ENCODE measurements around the gene ASTN2. TPM values are rescaled to one million over a fixed set of nuclear protein-coding genes. Genes with fewer than 3 reads are reported as not detected.
"Not testable (repeated sequence)": the region's sequence is repeated elsewhere in the genome, so short reads cannot be mapped to it uniquely, and the experiment has no call there.

Gene ASTN2
- total RNA-seq, 1 experiment from 2014 or later, result 8.0 TPM

GRCh38 chr9:116924462-116925110, 490.3 kb downstream of the ASTN2 start:
- H3K4me3 ChIP-seq, result no peak overlapping the region
- peak; percentile 68 for DNase-seq
- no peaks in the 10 kb centered on the region for H3K36me3 ChIP-seq
- H3K9me3 ChIP-seq, result no peaks in the 10 kb centered on the region
- H3K27me3 ChIP-seq, result no peaks in the 10 kb centered on the region

GRCh38 chr9:116917895-116918508, 496.9 kb downstream of the ASTN2 start:
- not testable (repeated sequence) for H3K9me3 ChIP-seq, DNase-seq

GRCh38 chr9:116913536-116913935, 501.3 kb downstream of the ASTN2 start:
- no peak for DNase-seq
- no peaks in the 10 kb centered on the region for H3K9me3 ChIP-seq
- H3K27me3 ChIP-seq, result no peaks in the 10 kb centered on the region
- H3K36me3 ChIP-seq, result no peaks in the 10 kb centered on the region
- H3K4me3 ChIP-seq, result no peak overlapping the region

More at GRCh38 chr9:116917895-116918508, 496.9 kb downstream of the ASTN2 start:
- not testable (repeated sequence) for H3K27me3 ChIP-seq, H3K36me3 ChIP-seq, H3K4me3 ChIP-seq

GRCh38 chr9:116910201-116910600, 504.7 kb downstream of the ASTN2 start:
- Histone ChIP-seq H3K36me3 (no peaks in the 10 kb centered on the region), H3K27me3 (no peaks in the 10 kb centered on the region), H3K4me3 (no peak overlapping the region), H3K9me3 (no peaks in the 10 kb centered on the region)
- DNase-seq, result no peak

- Histone ChIP-seq H3K36me3 (no peaks in the 10 kb centered on the region), H3K9me3 (no peaks in the 10 kb centered on the region), H3K27me3 (no peaks in the 10 kb centered on the region), H3K4me3 (no peak overlapping the region)
- no peak for DNase-seq
These were observed 506.9 kb downstream of the ASTN2 start for GRCh38 chr9:116907989-116908388.

GRCh38 chr9:116905171-116905588, 509.7 kb downstream of the ASTN2 start:
- Histone ChIP-seq H3K4me3 (no peak overlapping the region), H3K27me3 (no peaks in the 10 kb centered on the region), H3K9me3 (no peaks in the 10 kb centered on the region), H3K36me3 (no peaks in the 10 kb centered on the region)
- no peak for DNase-seq

GRCh38 chr9:116904165-116904564, 510.7 kb downstream of the ASTN2 start:
- peaks cover 3% of the 10 kb centered on the region for H3K9me3 ChIP-seq
- no peaks in the 10 kb centered on the region for H3K36me3 ChIP-seq
- DNase-seq, result no peak
- no peak overlapping the region for H3K4me3 ChIP-seq
- no peaks in the 10 kb centered on the region for H3K27me3 ChIP-seq

GRCh38 chr9:116901260-116901659, 513.6 kb downstream of the ASTN2 start:
- Histone ChIP-seq H3K4me3 (no peak overlapping the region), H3K9me3 (peaks cover 3% of the 10 kb centered on the region), H3K36me3 (no peaks in the 10 kb centered on the region), H3K27me3 (no peaks in the 10 kb centered on the region)
- DNase-seq, result no peak

GRCh38 chr9:116900543-116900942, 514.3 kb downstream of the ASTN2 start:
- no peaks in the 10 kb centered on the region for H3K36me3 ChIP-seq
- peaks cover 3% of the 10 kb centered on the region for H3K9me3 ChIP-seq
- H3K4me3 ChIP-seq, result no peak overlapping the region
- H3K27me3 ChIP-seq, result no peaks in the 10 kb centered on the region
- no peak for DNase-seq

GRCh38 chr9:116900007-116900367, 514.9 kb downstream of the ASTN2 start:
- no peaks in the 10 kb centered on the region for H3K27me3 ChIP-seq
- H3K4me3 ChIP-seq, result no peak overlapping the region
- no peak for DNase-seq
- peaks cover 3% of the 10 kb centered on the region for H3K9me3 ChIP-seq
- no peaks in the 10 kb centered on the region for H3K36me3 ChIP-seq

- H3K27me3 ChIP-seq, result no peaks in the 10 kb centered on the region
- peak; percentile 8 for DNase-seq
- H3K9me3 ChIP-seq, result peaks cover 3% of the 10 kb centered on the region
- no peak overlapping the region for H3K4me3 ChIP-seq
- no peaks in the 10 kb centered on the region for H3K36me3 ChIP-seq
These were observed 515.4 kb downstream of the ASTN2 start for GRCh38 chr9:116899337-116900006.

GRCh38 chr9:116898131-116898530, 516.7 kb downstream of the ASTN2 start:
- H3K4me3 ChIP-seq, DNase-seq, H3K36me3 ChIP-seq, H3K27me3 ChIP-seq, H3K9me3 ChIP-seq: not testable (repeated sequence)

- no peak overlapping the region for H3K4me3 ChIP-seq
- peaks cover 3% of the 10 kb centered on the region for H3K9me3 ChIP-seq
- DNase-seq, result no peak
These were observed 517.7 kb downstream of the ASTN2 start for GRCh38 chr9:116897201-116897600.

GRCh38 chr9:116895961-116896360, 518.9 kb downstream of the ASTN2 start:
- no peak overlapping the region for H3K4me3 ChIP-seq
- H3K36me3 ChIP-seq, result no peaks in the 10 kb centered on the region
- DNase-seq, result peak; percentile 22
- peaks cover 3% of the 10 kb centered on the region for H3K9me3 ChIP-seq
- no peaks in the 10 kb centered on the region for H3K27me3 ChIP-seq

More at GRCh38 chr9:116897201-116897600, 517.7 kb downstream of the ASTN2 start:
- Histone ChIP-seq H3K27me3 (no peaks in the 10 kb centered on the region), H3K36me3 (no peaks in the 10 kb centered on the region)

- H3K4me3 ChIP-seq, result no peak overlapping the region
- no peaks in the 10 kb centered on the region for H3K36me3 ChIP-seq
- H3K9me3 ChIP-seq, result no peaks in the 10 kb centered on the region
- DNase-seq, result no peak
- no peaks in the 10 kb centered on the region for H3K27me3 ChIP-seq
These were observed 523.4 kb downstream of the ASTN2 start for GRCh38 chr9:116891424-116891823.

GRCh38 chr9:116888476-116888875, 526.4 kb downstream of the ASTN2 start:
- not testable (repeated sequence) for H3K27me3 ChIP-seq, H3K9me3 ChIP-seq, DNase-seq, H3K36me3 ChIP-seq, H3K4me3 ChIP-seq

- Histone ChIP-seq H3K4me3 (no peak overlapping the region), H3K27me3 (no peaks in the 10 kb centered on the region), H3K9me3 (no peaks in the 10 kb centered on the region), H3K36me3 (no peaks in the 10 kb centered on the region)
- no peak for DNase-seq
These were observed 526.8 kb downstream of the ASTN2 start for GRCh38 chr9:116888066-116888465.

GRCh38 chr9:116883676-116884075, 531.2 kb downstream of the ASTN2 start:
- Histone ChIP-seq H3K4me3 (no peak overlapping the region), H3K9me3 (no peaks in the 10 kb centered on the region), H3K36me3 (no peaks in the 10 kb centered on the region), H3K27me3 (no peaks in the 10 kb centered on the region)
- DNase-seq, result no peak
